Brain microvascular endothelial cell (primary cell): ENCODE results near the gene EXOC7.

Experiments
- DNase-seq: peaks from one replicate; pipeline ENCODE4 v3.0.0-alpha.2; 2020
- H3K27ac ChIP-seq: fragments of 250-450 bp; sonication (Bioruptor Pico); 2 replicates; pipeline ENCODE4 v1.5.1; 2020; ENCODE audit warnings: mild to moderate bottlenecking, moderate library complexity
- H3K27me3 ChIP-seq: fragments of 250-450 bp; sonication (Bioruptor Pico); replicated peaks from 2 replicates; pipeline ENCODE4 v1.5.1; 2020; ENCODE audit warnings: mild to moderate bottlenecking
- H3K36me3 ChIP-seq: fragments of 250-450 bp; sonication (Bioruptor Pico); replicated peaks from 2 replicates; pipeline ENCODE4 v1.5.1; 2020; ENCODE audit warnings: mild to moderate bottlenecking
- H3K4me3 ChIP-seq: 2 replicates; pipeline ENCODE4 v1.5.1; 2011; ENCODE audit warnings: low read depth, mild to moderate bottlenecking, control low read depth, low read length, moderate library complexity
- CTCF ChIP-seq: IDR thresholded peaks from 2 replicates; pipeline ENCODE4 v1.5.1; 2011; ENCODE audit warnings: low read depth, mild to moderate bottlenecking, moderate library complexity, low read length, control low read depth, inconsistent platforms; ENCODE audit errors: missing control alignments
- in situ Hi-C: cut with HindIII; loops from 2 replicates; pipeline ENCODE4 v1.10.0; 2017; ENCODE audit warnings: low sequenced_read_pairs, low pct_ligation_motif_present

EXOC7 gene

GRCh38 chr17:76092526-76093413 lies 10.8 kb downstream of the EXOC7 start:
- no peak for TF ChIP-seq CTCF
- no peaks in the 10 kb centered on the region for H3K27me3 ChIP-seq
- no peak overlapping the region for H3K27ac ChIP-seq
- in situ Hi-C loops = no loop called here
- DNase-seq = no peak
- H3K4me3 ChIP-seq = no peak overlapping the region
- peaks cover 71% of the 10 kb centered on the region for H3K36me3 ChIP-seq

- H3K27me3 ChIP-seq = no peaks in the 10 kb centered on the region
- no peak for DNase-seq
- in situ Hi-C loops = no loop called here
- H3K4me3 ChIP-seq = no peak overlapping the region
- H3K36me3 ChIP-seq = peaks cover 68% of the 10 kb centered on the region
- TF ChIP-seq CTCF = no peak
- no peak overlapping the region for H3K27ac ChIP-seq
Observed at GRCh38 chr17:76091526-76092286, 11.9 kb downstream of the EXOC7 start.

GRCh38 chr17:76090517-76091129 lies 13.0 kb downstream of the EXOC7 start:
- in situ Hi-C loops = no loop called here
- H3K27me3 ChIP-seq = no peaks in the 10 kb centered on the region

GRCh38 chr17:76089680-76090516 lies 13.7 kb downstream of the EXOC7 start:
- in situ Hi-C loops = no loop called here
- TF ChIP-seq CTCF = no peak
- peaks cover 69% of the 10 kb centered on the region for H3K36me3 ChIP-seq

More at GRCh38 chr17:76090517-76091129, 13.0 kb downstream of the EXOC7 start:
- TF ChIP-seq CTCF = no peak
- no peak for DNase-seq
- no peak overlapping the region for H3K27ac ChIP-seq
- H3K36me3 ChIP-seq = peaks cover 65% of the 10 kb centered on the region
- no peak overlapping the region for H3K4me3 ChIP-seq

GRCh38 chr17:76088868-76089576 lies 14.6 kb downstream of the EXOC7 start:
- Histone ChIP-seq H3K27me3 (no peaks in the 10 kb centered on the region), H3K36me3 (peaks cover 73% of the 10 kb centered on the region), H3K4me3 (no peak overlapping the region), H3K27ac (no peak overlapping the region)
- no peak for DNase-seq
- in situ Hi-C loops = no loop called here
- no peak for TF ChIP-seq CTCF

More at GRCh38 chr17:76089680-76090516, 13.7 kb downstream of the EXOC7 start:
- Histone ChIP-seq H3K27ac (no peak overlapping the region), H3K4me3 (no peak overlapping the region), H3K27me3 (no peaks in the 10 kb centered on the region)
- no peak for DNase-seq
